Fibroblast of skin of right biceps (primary cell): ENCODE measurements around the gene KLF6.

ENCODE experiments used
- DNase-seq: peaks from one replicate; pipeline ENCODE4 v3.0.0-alpha.2; 2013

The KLF6 gene

GRCh38 chr10:3784510-3785250, at the start of gene KLF6:
KLF6 (minus strand) TSS chr10:3785209; CDS start chr10:3785014, 195 bp downstream.
- no peak for DNase-seq

- DNase-seq = no peak
These were observed 49.4 kb upstream of the KLF6 start for GRCh38 chr10:3834404-3834803.

- no peak for DNase-seq
These were observed 48.0 kb upstream of the KLF6 start for GRCh38 chr10:3833046-3833445.

- no peak for DNase-seq
These were observed 47.2 kb upstream of the KLF6 start for GRCh38 chr10:3832022-3832786.

- no peak for DNase-seq
These were observed 46.6 kb upstream of the KLF6 start for GRCh38 chr10:3831608-3832007.

- DNase-seq = no peak
These were observed 45.9 kb upstream of the KLF6 start for GRCh38 chr10:3830946-3831345.

- DNase-seq = no peak
These were observed 44.4 kb upstream of the KLF6 start for GRCh38 chr10:3829156-3830050.

- DNase-seq = peak; percentile 73
These were observed 43.6 kb upstream of the KLF6 start for GRCh38 chr10:3828404-3829155.

GRCh38 chr10:3827768-3828403, 42.9 kb upstream of the KLF6 start:
- no peak for DNase-seq

- no peak for DNase-seq
These were observed 42.3 kb upstream of the KLF6 start for GRCh38 chr10:3827266-3827665.

- DNase-seq = no peak
These were observed 40.9 kb upstream of the KLF6 start for GRCh38 chr10:3825862-3826351.

GRCh38 chr10:3825244-3825643, 40.2 kb upstream of the KLF6 start:
- peak; percentile 72 for DNase-seq

- DNase-seq = no peak
These were observed 37.7 kb upstream of the KLF6 start for GRCh38 chr10:3822541-3823330.

- no peak for DNase-seq
These were observed 35.2 kb upstream of the KLF6 start for GRCh38 chr10:3820255-3820654.

GRCh38 chr10:3816995-3817394, 32.0 kb upstream of the KLF6 start:
- no peak for DNase-seq

- DNase-seq = no peak
These were observed 29.8 kb upstream of the KLF6 start for GRCh38 chr10:3814838-3815220.

GRCh38 chr10:3813986-3814837, 29.2 kb upstream of the KLF6 start:
- peak; percentile 80 for DNase-seq

- DNase-seq = no peak
These were observed 28.3 kb upstream of the KLF6 start for GRCh38 chr10:3813267-3813666.

- no peak for DNase-seq
These were observed 27.1 kb upstream of the KLF6 start for GRCh38 chr10:3812141-3812540.

- DNase-seq = peak; percentile 79
These were observed 26.4 kb upstream of the KLF6 start for GRCh38 chr10:3811291-3811870.
